HFF-Myc (cell line): ENCODE measurements around the gene SV2C.

Experiments used
- DNase-seq: peaks from one replicate; pipeline ENCODE4 v3.0.0-alpha.2; 2011; ENCODE audit warnings: low read depth; ENCODE audit errors: extremely low read depth
- H3K4me3 ChIP-seq: replicated peaks from 2 replicates; pipeline ENCODE4 v1.5.1; 2011; ENCODE audit warnings: low read depth, mild to moderate bottlenecking, control low read depth, low read length
- TF ChIP-seq, protein P1 (sequence below): IDR thresholded peaks from 2 replicates; pipeline ENCODE4 v1.5.1; 2012; ENCODE audit warnings: mild to moderate bottlenecking, low read depth, low read length, control low read depth; ENCODE audit errors: missing control alignments

SV2C gene

DNA sequence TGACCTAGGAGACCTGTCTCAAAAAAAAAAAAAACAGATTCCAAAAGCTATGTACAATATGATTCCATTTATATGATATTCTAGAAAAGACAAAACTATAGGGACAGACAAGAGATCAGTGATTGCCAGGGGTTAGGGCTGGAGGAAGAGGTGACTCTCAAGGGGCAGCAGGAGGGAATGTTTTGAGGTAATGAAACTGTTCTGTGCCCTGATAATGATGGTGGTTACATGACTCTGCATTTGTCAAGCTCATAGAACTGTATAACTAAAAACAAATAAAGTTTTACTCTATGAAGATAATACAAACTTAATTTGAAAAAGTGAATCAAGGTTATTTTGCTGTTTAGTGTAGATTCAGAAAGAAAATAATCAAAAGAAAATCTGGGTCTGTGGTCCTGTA lies 194.6 kb downstream of the SV2C start:
- TF ChIP-seq, protein P1, sequence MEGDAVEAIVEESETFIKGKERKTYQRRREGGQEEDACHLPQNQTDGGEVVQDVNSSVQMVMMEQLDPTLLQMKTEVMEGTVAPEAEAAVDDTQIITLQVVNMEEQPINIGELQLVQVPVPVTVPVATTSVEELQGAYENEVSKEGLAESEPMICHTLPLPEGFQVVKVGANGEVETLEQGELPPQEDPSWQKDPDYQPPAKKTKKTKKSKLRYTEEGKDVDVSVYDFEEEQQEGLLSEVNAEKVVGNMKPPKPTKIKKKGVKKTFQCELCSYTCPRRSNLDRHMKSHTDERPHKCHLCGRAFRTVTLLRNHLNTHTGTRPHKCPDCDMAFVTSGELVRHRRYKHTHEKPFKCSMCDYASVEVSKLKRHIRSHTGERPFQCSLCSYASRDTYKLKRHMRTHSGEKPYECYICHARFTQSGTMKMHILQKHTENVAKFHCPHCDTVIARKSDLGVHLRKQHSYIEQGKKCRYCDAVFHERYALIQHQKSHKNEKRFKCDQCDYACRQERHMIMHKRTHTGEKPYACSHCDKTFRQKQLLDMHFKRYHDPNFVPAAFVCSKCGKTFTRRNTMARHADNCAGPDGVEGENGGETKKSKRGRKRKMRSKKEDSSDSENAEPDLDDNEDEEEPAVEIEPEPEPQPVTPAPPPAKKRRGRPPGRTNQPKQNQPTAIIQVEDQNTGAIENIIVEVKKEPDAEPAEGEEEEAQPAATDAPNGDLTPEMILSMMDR: no peak
- DNase-seq: no peak
- no peak overlapping the region for H3K4me3 ChIP-seq

- TF ChIP-seq, protein P1: no peak
- no peak overlapping the region for H3K4me3 ChIP-seq
- no peak for DNase-seq
Measured at GRCh38 chr5:76278261-76278789, 195.1 kb downstream of the SV2C start.

DNA sequence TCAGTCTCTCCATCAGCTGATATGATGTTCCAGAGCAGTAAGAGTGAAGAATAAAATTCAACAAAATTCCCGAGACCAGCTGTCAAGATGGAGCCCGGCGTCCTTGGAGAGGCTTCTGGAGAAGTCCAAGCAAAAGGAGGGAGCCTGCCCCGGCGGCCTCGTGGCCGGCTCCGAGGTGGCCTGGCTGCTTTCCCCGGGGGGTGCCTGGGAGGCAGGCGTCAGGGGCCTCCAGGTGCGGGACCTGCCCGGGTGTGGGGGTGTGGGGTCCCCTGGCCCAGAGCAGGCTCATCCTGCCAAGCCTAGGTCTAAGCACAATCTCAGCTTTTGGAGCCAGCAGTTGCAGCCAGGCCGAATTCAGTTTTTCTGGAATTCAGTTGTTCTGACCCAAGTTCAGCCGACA lies 197.3 kb downstream of the SV2C start:
- H3K4me3 ChIP-seq: no peak overlapping the region
- TF ChIP-seq, protein P1: no peak
- no peak for DNase-seq

DNA sequence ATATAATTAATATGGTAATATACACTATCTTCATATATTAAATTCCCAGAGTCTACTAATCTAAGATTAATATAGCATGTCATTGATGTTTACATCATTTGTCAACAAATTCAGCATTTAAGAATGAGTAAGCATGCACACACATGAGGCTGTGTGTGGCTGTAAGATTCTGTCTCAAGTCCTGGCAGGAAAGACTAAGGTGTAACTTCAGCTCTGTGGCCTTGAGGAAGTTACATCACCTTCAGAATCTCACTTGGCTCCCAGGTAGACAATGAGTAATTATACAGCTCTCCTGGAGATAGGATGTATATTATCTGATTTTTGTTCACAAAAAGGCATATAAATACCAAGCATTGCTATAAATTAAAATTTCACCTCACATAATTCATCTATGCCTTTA lies 200.5 kb downstream of the SV2C start:
- DNase-seq: no peak
- TF ChIP-seq, protein P1: no peak
- H3K4me3 ChIP-seq: no peak overlapping the region

DNA sequence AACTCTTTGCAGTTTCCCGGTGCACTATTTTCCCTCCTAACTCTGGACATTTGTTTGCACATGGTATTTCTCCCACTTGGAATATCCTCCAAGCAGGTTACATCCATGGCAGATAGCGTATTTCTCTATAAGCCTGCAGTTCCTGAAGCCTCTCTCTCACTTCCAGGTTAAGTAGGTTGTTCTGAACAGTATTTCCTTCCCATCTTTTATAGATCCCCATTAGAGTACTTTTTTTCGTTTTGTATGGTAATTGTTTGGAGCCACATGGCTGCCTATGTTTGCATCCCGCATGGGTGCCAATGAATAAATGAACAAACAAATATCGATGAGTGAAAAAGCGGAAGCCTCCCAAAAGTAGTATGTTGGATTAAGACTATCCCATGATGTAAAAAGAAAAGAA lies 206.5 kb downstream of the SV2C start:
- DNase-seq: no peak
- TF ChIP-seq, protein P1: no peak
- no peak overlapping the region for H3K4me3 ChIP-seq

- H3K4me3 ChIP-seq: no peak overlapping the region
- no peak for DNase-seq
Measured at GRCh38 chr5:76290321-76290757, 207.2 kb downstream of the SV2C start.

More at GRCh38 chr5:76290321-76290757, 207.2 kb downstream of the SV2C start:
- TF ChIP-seq, protein P1: no peak
